HG03175 (cell line): ENCODE data around the gene COL9A1.
"Not testable (repeated sequence)": the region's sequence is repeated elsewhere in the genome, so short reads cannot be mapped to it uniquely, and the experiment has no call there.

ENCODE experiments used
- ATAC-seq: cut with Tn5 transposase; IDR thresholded peaks from one replicate; pipeline ENCODE4 v1.9.1; 2021; ENCODE audit warnings: mild to moderate bottlenecking, moderate library complexity; ENCODE audit not compliant: unreplicated experiment

Gene COL9A1

DNA sequence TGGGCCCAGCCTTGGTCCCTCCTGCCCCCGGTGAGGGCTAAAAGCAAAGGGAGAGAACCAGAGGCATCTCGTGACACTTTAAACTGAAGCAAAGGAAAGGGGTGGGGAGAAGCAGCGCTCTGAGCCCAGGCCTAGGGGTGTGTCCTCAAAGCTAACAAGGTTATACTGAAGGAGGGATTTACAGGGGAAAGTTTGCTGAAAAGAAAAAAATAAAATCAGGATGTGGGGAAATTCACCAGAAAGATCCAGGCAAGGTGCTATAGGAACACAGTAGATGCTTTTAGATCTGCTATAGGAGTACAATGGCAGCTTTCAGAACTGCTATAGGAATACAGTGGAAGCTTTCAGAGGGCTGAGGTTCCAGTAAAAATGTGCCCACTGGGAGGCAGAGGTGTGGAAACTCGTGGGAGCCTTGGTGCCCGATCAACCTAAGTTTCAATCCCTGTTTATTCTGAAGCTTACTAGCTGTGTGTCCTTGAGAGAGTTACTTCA is at the start of gene COL9A1:
Gene COL9A1 (minus strand): TSS at position 51 of the 492 bp plus-strand sequence. CDS start 160 bp downstream, outside the sequence.
- no peak for ATAC-seq

DNA sequence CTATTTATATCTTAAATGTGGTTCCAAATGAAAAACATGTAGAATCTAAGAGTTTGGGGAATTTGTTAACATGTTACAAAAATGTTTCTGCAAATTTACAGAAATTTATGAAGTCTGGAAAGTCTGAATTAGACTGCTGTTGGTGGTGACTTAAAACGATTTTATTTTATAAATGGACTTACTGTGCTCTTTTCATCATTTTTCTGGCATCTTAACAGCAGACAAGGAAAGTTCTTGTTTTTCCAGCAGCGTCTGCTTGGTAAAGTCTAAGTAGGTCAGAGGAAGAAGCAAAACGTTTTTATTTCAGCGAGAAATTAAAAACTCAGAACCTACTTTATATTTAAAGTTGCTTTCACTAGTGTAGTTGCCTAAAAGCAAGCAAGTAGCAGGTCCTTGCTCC is 48.6 kb upstream of the COL9A1 start:
- no peak for ATAC-seq

DNA sequence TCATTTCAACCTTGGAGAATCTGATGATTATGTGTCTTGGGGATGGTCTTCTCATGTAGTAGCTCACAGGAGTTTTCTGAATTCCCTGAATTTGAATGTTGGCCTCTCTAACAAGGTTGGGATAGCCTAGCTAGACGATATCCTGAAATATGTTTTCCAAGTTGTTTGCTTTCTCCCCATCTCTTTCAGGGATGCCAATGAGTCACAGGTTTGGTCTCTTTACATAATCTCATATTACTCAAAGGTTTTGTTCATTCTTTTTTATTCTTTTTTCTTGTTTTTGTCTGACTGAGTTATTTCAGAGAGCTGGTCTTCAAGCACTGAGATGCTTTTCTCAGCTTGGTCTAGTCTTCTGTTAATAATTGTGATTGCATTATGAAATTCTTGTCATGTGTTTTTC is 42.7 kb upstream of the COL9A1 start:
- ATAC-seq = no peak

DNA sequence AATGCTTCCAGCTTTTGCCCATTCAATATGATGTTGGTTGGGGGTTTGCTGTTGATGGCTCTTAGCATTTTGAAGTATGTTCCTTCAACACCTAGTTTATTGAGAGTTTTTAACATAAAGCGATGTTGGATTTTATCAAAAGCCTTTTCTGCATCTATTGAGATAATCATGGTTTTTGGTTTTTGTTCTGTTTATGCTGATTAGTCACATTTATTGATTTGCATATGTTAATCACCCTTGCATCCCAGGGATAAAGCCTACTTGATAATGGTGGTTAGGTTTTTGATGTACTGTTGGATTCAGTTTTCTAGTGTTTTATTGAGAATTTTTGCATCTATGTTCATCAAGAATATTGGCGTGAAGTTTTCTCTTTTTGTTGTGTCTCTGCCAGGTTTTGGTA is 40.4 kb upstream of the COL9A1 start:
- ATAC-seq = no peak

DNA sequence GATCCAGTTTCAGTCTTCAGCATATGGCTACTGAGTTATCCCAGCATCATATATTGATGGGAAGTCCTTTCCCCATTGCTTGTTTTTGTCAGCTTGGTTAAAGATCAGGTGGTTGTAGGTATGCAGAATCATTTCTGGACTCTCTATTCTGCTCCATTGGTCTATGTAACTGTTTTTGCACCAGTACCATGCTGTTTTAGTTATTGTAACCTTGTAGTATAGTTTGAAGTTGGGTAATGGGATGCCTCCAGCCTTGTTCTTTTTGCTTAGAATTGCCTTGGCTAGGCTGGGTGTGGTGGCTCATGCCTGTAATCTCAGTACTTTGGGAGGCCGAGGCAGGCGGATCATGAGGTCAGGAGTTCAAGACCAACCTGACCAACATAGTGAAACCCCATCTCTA is 36.9 kb upstream of the COL9A1 start:
- ATAC-seq = not testable (repeated sequence)

DNA sequence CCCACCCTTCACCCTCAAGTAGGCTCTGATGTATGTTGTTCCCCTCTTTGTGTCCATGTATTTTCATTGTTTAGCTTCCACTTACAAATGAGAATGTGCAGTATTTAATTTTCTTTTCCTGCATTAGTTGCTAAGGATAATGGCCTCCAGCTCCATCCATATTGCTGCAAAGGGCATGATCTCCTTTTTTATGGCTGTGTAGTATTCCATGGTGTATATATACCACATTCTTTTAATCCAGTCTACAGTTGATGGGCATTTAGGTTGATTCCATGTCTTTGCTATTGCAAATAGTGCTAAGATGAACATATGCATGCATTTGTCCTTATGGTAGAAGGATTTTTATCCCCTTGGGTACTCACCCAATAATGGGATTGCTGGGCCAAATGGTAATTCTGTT is 35.9 kb upstream of the COL9A1 start:
- ATAC-seq = no peak

DNA sequence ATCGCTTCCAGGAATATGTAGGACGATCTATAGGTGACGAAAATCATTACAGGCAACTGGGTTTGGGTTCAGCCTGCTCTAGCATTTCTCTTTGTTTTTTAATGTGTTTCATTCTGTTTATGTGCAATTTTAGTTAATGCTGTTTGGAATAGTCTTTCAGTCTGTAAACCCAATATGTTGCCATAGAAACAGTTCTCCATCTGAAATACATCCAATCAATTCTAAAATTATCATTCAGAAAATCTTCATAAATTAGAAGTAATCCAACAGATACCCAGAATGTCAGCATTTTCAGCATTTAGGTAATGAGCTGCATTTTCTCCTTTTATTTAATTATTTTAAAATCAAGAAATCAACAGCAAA is 34.8 kb upstream of the COL9A1 start:
- ATAC-seq = no peak

DNA sequence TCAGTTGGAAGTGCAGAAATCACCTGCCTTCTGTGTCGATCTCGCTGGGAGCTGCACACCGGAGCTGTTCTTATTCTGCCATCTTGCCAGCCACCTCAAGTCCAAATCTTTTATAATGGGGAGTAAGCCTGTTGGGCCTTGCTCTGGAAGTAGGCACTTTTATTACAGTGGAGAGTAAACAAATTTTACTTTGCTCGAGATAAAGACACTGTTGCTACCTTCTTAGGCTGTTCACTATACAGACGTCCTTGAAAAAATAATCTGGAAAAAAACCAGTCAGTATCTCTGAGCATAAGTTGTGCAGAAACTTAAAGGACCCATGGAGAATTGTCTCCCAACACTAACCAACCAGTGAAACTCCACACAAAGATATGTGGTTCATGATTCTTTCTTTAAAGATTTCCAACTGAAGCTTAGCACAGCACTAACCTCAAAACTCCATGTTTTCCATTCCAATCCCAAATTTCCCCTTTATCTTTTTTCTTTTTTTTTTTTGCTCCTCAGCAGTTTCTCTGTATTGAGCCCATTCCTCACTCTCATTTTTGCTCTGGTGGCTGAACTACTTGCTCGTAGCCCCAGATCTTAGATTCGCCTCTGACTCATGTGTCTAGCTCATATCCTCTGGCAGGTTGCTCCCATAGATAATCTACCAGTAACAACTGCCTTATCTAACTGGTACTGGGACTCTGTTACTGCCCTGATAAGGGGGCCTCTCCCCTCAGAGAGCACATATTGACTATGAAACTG is 34.3 kb upstream of the COL9A1 start:
- ATAC-seq = no peak

DNA sequence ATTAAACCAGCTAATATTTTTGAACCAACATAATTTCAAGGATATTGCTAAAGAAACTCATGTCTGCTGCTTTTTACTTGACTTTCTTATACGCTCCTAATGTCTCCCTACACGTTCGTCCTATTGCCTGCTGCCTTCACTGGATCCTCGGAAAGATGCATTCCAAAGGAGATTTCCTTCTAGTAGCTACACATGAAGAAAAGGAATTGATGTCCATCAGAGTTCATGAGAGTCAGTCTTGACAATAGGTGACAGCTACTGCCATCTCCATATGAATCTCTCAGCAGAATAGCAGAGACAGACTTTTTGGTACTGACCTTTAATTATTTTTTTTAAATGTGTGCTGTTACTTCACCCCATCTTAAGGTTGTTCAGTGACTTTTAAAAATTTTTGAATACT is 24.2 kb upstream of the COL9A1 start:
- no peak for ATAC-seq

DNA sequence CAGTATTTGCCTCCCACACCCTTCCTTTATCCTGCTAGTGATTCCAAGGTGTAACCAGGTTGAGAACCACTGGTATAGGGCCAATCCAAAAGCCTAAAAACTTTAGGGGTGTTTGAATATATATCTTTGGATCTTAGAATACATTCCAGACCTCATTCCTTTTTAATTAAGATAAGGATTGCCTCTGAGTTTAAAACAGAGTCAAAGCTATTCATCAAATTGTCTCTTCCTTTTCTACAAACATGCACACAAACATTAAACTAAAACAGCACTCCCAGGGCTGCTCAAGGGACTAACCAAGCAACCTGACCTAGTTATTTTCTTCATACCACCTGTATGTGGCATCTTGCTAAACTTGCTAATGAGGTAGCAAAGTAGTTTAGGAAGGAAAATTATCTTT is 22.1 kb upstream of the COL9A1 start:
- ATAC-seq = no peak

DNA sequence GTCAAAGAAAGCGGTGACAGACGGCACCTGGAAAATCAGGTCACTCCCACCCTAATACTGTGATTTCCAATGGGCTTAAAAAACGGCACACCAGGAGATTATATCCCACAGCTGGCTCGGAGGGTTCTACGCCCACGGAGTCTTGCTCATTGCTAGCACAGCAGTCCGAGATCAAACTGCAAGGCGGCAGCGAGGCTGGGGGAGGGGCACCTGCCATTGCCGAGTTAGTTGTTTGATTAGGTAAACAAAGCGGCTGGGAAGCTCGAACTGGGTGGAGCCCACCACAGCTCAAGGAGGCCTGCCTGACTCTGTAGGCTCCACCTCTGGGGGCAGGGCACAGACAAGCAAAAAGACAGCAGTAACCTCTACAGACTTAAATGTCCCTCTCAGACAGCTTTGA is 14.9 kb upstream of the COL9A1 start:
- ATAC-seq = not testable (repeated sequence)

DNA sequence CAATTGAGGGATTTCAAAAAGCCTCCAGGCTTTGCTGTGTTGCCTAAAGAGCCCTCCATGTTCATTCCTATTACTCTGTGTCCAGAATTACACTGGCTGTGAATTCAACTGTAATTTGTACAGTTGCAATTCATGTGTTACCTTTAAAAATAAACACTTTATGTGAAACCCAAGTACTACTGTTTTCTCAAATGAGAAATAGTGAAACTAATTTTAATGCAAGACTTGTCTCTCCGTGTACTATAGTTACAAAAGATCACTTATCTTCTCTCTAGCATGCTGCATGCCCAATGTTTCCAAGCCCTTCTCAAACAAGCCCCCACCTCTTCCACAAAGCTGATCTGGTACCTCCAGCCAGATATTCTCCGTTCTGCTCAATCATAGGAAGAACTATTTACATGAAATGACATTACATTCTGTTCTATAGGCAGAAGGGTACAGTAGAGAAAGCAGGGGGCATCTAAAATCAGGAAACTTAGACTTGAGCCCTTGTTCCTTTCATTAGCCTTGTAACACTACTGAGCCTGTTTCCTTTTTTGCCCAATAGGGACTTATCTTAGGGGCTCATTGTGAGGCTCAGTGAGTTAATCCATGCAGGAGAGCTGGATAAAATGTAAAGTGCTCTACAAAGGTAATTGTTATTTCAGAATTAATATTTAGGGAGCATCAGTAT is 12.3 kb upstream of the COL9A1 start:
- ATAC-seq = peak; percentile 44

DNA sequence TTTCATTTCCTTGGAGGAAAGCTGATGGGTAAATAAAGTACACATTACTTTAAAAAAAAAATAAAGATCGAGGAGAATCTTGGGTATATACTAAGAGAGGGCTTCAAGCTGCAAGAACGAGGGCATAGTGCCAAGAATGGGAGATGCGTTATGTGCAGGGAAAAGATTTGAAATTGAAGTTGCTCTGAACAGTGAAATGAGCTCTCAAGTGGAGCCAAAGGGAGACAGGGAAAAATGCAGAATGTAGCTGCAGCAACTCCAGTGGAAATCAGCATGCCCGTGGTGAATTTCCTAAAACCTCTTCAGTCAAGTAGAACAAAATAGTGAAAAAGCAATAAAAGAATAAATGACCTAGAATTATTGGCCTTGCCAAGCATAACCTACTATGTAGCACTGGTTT is 11.4 kb upstream of the COL9A1 start:
- ATAC-seq = no peak

DNA sequence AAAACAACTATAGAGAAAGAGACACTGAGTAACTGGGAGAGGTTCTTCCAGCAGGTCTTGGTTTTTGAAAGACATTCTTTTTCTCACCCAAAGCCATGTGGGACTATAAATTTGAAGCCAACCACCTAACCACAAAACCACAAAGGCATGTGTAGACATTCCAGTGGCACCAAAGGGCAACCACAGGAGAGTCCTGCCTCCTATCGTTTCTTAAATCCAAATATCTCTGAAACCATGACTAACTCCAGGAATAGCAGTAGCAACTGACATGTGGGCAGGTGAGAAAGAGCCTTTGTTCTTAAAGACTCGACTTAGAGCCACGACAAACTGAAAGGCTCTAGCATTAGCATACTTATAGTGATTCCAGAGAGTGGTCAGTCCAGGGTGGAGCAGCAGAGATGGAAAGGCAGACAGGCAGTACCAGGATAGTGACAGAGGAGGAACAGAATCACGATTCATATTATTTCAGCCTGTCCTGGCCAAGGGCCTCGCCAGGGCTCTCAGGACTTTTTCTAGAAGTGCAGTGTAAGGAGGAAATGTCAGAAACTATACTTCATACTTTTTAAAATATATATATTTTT is 9.4 kb upstream of the COL9A1 start:
- no peak for ATAC-seq

DNA sequence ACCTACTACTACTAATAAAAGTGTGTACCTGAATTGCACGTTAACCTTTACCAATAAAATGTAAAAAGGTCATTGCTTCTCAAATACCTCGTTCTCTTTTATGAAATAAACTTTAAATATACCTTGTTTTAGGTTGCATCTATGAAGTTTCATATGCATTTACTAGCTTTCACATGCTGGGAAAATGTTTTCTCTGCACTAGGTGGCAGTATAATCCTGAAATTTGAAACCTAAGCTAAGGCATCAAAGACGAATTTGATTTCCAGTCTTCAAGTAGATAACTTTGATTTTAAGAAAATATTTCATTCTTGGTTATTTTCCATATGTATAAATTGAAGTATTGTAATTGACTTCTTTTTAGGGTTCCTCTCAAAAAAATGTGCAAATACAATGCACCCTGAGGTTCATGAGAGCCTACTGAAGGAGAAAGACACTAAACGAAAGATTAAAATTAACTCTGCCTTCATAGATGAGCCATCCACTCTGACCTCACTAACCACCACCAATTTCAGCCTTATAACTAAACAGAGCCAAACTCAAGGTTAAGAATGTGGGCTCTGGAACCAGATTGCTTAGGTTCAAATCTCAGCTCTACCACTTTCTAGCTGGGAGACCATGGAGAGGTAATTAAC is 7.3 kb upstream of the COL9A1 start:
- peak; percentile 42 for ATAC-seq

DNA sequence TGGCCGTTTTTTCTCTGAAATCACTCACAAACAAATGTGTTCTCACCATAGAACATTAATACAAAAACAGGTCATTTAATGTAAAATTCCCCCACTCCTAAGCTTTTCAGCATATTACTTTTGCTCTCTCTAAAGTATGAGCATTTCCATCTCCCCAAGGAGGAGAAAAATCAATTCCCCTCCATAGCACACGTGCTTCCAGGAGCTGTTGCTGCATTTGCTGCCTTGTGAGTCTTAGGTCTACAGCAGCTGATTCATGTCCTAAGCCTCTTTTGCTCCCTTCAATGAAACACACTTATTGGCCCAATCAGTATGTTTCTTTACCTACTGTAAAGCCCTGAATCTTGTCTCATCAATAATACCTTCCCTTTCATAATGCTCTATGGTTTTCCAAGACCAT is 6.4 kb upstream of the COL9A1 start:
- no peak for ATAC-seq

DNA sequence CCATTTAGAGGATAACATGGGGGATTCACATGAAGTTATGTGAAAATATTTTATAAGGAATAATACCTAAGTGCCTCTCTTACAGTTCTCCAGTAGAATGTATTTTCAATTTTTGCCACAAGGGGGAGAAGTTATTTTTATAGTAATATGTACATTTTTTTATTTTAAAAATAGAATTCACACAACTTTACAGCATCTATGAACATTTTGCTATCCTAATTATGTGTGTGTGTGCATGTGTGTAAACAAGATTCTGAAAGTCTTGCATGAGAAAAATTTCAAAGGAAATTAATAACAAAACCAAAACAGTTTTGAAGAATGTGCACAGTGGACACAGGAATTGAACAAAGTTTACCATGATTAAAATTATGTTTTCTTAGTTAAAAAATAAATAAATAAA is 5.3 kb upstream of the COL9A1 start:
- ATAC-seq = not testable (repeated sequence)

DNA sequence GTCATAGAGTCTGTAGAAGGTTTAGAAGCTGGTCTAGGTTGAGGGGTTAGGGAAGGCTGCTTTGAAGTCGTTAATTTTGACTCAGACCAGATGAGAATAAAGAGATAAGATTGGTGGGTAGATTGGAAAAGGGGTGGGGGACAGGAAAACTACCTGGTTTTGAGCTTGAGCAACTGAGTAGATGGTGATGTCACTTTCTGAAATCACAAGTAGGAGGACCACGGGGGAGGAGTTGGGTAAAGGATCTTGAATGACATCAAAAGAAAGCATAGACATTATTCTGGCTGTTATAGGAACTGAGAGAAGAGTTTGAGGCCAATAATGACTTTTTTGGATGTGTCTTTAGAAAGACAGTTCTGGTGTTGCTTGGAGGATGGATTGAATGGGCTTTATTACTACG is 4.1 kb upstream of the COL9A1 start:
- ATAC-seq = no peak

DNA sequence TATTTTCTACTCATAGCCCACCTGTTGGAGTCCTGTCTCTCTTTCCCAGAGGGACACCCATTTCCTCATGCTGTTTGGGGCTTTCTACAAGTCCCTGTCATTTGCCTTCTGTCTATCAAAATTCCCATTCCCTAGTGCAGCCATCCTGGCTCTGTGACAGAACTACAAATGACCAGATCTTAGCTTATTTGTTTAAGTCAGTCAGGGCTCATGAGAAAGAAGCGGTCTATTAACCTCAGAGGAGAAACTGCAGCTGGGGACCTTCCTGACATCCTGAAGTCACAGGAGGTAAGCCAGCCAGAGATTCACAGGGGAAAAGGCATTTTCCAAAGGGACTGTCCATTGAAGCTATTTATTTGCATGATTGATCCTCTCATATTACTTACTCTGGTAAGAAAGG is 1.7 kb upstream of the COL9A1 start:
- ATAC-seq = no peak

DNA sequence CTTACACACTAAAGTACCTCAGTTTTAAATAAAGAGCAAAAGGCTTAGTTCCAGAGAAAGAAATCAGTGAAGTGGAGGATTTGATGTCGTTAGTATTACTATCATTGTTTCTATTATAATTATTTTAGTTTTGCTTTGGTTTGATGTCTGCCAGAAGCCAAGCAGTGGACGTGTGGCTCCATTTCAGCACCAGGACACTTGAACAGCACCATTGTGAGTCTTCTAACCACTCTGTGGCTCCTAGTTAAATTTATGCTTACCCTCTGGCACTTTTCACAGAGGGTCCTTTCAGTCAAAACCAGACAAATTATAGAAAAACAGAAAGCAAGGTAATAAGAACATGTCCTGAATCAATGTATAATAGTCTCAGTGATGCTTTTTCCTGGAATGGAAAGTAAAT is 3.4 kb downstream of the COL9A1 start:
- ATAC-seq = no peak

DNA sequence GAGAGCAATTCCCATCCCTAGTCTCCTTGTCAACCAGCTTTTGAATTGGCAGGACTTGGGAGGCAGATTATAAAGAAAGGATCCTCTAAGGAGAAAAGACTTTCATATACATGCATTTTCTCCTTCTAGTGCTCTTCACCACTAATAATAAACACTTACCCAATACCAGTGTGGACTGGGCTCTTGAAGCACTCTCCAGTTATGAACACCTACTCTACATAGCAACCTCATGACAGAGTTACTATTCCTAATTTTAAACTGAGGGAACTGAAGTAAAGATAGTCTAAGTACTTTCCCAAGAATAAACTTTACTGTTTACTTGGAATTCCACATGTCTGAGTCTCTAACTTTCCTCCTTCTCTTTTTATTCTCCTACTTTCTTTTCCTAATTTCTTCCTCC is 4.8 kb downstream of the COL9A1 start:
- no peak for ATAC-seq

DNA sequence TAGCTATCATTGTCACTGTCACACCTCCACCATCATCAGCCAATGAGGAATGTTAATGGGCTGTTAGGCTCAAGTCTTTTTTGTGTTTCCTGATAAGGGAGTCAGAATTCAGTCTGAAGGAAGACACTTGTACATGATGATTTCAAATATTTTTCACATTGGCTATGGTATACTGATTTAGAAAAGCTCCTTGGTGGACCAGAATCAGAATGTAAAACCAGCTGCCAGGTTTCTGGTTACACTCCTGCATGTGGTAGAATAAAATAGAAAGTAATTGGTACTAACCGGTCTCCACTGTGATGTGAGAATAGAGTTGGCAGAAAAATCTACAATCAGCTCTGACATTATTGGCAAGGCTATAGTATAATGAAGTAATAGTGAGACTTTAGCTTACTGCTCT is 10.7 kb downstream of the COL9A1 start:
- ATAC-seq = no peak
